ENCODE data around the gene GNG7.
A peak's percentile ranks its signal among the peaks of the same experiment; 100 is the strongest.

GNG7 gene

DNA sequence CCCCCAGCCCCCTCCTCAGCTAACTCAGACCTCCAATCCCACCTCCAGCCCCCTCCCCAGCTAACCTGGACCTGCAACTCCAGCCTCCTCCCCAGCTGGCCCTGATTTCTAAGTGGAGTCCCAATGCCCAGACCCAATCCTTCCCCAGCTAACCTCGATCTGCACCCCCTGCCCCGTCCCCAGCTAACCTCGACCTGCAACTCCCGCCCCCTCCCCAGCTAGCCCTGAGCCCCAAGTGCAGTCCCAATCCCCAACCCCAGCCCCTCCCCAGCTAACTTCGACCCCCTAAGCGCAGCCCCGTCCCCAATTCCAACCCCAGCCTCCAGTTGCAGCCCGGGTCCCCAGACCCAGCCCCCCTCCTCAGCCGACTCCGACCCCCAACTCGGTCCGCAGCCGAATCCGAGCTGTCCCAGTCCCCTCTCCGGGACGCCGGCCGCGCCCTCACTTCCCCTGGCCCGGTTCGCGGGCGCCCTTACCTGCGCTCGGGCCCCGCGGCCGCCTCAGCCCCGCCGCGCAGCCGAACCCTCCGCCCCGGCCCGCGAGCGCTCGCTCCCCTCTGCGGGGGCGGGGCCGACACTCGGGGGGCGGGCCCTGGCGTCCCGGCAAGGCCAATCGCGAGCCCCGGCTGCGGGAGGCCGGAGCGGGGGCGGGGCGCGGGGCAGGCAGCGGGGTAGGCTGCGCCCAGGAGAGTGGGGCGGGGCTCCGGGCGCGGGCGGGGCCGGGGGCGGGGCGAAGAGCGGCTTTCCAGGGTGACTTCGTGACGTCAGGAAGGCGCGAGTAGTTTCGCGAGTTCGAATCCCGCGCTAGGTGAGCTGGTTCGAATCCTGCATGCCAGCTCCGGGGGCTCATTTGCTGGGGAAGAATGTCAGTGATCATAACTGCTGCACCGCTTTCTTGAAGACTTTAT is at the start of gene GNG7:
Gene GNG7, minus strand, starts transcription at position 525 of the 907 bp plus-strand sequence. CDS start 182,006 bp downstream, outside the sequence.
- no peak for DNase-seq

DNA sequence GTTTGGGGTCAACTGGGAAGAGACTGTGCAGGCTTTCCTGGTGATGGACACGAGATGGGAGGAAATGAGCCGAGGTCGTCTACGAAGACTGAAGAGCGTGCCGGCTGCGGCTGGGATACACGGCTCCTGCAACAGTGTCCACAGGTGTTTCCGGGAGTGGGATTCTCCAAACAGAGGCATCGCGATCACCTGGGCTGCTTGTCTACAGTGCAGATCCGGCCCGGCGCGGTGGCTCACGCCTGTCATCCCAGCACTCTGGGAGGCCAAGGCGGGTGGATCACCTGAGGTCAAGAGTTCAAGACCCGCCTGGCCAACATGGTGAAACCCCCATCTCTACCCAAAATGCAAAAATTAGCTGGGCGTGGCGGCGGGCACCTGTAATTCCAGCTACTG is 48.9 kb upstream of the GNG7 start:
- no peak for DNase-seq

DNA sequence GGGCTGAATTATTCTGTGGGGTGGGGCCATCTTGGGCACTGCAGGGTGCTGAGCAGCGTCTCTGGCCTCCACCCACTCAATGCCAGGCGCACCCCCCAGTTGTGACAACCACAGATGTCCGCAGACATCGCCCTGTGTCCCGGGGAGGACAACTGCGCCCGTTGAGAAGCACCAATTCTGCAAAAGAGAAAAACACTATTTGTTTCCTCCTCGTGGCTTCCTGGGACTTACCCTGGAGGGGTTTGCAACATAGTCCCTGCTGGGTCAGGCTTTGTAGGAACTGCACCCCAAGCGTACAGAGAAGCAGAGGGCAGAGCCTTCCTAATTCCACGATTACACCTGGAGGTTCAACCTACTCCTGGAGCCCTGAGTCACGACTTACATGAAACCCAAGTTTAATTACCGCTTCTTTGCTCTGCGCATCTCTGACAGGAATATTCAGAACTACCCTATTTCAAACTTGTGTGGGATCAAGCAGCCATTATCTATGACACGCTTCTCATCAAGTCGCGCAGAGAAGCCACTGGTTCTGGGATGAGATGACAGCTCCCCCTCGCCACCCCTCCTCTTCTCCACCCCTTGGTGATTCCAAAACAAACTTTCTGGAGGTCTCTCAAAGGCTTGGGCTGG is 48.4 kb upstream of the GNG7 start:
- DNase-seq = no peak

DNA sequence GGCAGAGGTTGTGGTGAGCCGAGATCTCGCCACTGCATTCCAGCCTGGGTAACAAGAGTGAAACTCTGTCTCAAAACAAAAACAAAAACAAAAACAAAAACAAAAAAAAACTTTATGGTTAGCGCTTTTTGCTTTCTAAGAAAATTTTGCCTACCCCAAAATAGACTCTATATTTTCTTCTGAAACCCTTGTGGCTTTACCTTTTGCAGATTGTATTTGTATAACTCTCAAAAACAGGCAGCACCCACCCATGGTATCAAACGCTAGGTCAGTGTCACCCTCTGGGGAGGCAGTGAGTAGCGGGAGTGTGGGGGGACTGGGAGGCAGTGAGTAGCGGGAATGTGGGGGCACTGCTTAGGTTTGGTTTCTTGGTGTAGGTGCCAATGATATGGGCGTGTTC is 44.9 kb upstream of the GNG7 start:
- DNase-seq = no peak

DNA sequence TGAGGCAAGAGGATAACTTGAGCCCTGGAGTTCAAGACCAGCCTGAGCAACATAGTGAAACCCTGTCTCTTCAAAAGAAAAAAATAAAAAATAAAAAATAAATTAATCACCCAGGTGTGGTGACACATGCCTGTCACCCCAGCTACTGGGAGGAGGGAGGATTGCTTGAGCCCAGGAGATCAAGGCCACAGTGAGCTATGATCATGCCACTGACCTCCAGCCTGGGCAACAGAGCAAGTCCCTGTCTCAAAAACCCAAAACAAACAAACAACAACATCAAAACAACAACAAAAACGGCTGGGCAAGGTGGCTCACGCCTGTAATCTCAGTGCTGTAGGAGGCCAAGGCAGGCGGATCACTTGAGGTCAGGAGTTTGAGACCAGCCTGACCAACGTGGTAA is 41.6 kb upstream of the GNG7 start:
- no peak for DNase-seq

DNA sequence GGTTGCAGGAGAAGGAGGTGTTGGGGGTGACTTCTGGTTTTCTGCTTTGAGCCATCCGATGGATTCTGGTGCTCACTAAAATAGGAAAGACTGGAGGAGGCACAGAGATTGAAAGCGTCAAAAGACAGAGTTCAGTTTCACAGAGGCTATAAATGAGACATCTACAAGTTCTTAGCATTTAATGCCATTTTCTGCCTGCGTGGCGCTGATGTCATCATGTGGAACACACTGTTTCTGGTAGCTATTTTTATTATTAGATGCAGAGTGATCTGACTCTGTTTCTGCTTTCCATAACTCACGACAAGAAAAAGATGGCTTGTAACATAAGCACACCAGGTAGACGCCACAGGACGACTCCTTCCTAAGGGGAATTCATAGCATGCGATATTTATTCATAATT is 40.6 kb upstream of the GNG7 start:
- DNase-seq = no peak

DNA sequence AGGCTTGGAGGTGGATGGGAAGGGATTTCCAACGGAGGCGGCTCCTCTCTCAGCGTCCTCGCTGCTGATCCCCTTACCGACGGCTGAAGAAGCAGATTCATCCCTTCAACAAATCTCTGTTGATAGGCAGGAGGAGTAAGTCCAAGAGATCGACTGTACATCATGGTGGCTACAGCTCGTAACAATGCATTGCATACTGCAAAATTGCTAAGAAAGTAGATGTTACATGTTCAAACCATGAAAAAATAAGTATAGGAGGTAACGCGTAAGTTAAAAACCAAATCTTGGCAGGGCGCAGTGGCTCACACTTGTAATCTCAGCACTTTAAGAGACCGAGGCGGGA is 37.8 kb upstream of the GNG7 start:
- no peak for DNase-seq

DNA sequence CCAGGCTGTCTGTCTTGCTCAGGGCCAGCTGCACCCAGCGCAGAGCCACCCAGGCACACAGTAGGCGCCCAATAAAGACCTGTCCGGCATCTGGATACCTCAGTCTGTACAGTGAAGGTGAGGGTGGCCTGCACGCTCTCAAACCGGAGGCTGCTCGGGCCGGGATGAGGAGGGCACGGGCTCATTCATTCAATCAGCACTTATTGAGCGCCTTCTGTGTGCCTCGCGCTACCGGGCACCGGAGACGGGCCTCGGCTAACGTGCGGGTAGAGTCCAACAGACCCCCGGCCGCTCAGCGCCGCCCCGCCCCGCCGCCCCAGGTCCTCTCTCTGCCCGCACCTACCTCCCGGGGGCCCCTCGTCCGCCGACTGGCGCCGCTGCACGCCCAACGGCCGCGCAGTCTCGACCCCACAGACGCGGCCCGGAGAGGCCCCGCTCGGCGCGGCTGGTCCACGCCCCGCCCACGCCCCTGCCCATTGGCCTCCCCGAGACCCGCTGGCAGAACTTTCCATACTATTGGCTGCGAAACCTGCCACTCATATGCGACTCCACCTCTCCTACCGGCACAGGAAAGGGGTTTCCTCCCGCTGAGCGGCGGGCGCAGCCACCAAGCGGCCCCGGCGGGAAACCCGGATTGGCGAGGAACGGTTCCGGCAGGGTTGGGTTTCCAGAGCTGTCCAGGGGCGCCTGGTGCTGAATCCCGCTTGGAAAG is 37.3 kb upstream of the GNG7 start, which contains the start of gene SLC39A3:
Gene SLC39A3, minus strand, starts transcription at position 416 of the 712 bp plus-strand sequence. CDS start 2,760 bp downstream, outside the sequence.
- DNase-seq = peak; percentile 91

DNA sequence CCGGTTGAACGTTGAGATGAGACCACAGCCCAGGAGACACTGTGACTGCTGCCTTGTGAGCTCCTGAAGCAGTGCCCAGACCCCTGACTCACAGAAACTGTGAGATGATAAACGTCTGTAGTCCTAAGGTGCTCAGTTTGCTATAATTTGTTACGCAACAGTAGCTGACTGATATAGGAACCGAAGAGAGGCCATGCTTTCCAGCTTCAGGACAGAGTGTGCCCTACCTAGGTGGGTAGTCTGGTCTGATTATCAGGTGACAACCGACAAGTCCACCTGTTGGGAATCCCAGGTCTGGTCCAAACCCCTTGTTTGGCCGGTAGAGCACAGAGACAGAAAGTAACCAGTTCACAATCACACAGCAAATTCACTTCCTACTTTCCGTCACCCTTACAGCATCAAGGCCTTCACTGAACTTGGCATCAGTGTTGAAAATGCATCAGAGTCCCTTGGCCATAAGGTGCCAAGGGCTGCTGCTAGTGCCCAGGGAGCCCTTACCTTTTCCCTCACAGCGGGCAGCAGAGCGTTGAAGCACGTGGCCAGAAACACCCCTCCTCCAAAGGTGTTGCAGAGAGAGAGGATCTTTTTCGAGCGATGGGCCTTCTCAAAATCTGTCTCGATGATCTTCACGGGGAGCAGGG is 34.2 kb upstream of the GNG7 start:
- DNase-seq = no peak

DNA sequence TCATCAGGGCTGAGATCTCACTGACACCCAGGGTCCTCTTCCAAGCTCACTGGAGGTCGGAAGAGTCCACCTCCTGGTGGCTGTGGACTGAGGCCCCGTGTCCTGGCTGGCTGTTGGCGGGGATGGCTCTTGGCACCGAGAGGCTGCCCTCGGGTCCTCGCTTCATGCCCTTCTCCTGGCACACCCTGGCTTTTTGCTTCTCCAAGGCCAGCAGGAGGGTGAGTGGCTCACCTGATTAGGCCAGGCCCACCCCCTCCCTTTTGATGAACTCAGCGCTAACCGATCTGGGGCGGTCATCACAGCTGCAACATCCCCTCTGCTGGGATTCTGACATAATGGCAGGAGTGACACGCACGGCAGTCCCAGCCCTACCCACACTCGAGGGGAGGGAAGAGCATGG is 32.9 kb upstream of the GNG7 start:
- DNase-seq = no peak

DNA sequence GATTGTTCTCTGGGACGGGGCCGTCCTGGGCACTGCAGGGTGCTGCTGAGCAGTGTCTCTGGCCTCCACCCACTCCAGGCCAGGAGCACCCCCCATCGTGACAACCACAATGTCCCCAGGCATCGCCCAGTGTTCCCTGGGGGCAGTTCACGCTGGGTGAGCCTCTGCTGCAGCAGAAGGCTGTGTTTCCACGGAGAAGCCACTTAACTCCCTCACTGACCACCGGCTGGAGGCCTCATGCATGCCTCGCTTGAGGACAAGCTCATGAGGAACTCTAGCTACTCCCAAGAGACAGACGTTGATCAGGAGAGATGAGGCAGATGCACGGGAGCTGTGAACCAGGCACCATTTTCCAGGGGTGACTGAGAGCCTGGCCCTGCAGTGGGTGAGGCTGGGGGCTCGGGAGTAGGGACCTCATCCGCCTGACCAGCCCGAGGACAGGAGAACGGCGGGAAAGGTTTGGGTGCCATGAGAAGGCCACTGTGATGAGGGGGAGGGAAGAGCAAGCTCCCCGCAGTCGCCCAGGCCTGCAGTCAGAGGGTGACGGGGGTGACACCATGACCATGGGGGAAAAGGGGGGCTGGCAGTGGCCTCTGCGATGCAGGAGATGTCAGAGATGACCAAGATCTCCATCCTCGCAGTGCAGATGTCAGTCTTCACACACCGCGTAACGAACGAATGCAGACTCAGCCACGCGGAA is 32.2 kb upstream of the GNG7 start:
- no peak for DNase-seq

DNA sequence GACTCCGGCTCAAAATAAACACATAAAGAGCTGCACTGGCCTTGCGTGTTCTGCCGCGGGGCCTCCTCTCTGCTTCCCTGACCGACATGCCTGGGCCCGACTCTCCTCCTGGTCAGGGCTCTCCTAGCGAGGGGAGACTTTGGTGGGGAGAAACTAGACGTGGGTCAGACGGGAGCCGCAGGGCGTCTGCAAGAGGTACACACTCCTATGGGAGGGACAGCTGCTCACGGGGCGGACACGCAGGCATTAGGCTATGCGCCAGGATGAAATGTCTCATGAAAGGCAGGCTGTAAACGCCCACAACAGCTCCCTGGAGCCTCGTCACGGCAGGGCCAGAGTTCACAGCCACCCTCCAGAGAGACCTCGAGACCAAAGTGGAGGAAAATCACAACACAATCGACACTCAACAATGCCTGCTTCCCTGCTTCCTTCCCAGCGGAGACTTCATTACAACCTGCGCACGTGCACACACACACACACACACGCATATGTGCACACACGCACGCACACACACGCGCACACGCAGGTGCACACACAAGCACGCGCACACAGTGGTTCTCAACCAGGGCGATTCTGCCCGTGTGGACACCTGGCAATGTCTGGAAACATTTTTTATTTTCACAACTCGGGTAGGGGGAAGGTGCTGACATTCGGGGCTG is 31.6 kb upstream of the GNG7 start:
- no peak for DNase-seq

DNA sequence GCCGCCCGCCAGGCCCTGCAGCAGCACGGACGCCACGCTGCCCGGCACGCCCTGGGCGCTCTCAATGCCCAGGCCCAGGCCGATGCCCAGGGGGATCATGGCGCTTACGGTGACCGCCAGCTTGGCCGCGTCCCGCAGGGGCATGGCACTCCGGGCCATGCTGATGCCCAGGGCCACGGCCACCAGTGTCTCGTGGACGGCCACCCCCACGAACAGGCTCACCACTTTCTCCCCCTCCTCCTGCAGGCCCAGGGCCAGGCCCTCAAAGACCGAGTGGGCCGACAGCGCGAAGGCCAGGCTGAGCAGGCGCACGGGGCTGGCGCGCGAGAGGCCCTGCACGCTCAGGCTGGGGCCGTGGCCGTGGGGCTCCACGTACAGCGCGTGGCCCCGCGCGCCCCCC is 30.4 kb upstream of the GNG7 start:
- no peak for DNase-seq

DNA sequence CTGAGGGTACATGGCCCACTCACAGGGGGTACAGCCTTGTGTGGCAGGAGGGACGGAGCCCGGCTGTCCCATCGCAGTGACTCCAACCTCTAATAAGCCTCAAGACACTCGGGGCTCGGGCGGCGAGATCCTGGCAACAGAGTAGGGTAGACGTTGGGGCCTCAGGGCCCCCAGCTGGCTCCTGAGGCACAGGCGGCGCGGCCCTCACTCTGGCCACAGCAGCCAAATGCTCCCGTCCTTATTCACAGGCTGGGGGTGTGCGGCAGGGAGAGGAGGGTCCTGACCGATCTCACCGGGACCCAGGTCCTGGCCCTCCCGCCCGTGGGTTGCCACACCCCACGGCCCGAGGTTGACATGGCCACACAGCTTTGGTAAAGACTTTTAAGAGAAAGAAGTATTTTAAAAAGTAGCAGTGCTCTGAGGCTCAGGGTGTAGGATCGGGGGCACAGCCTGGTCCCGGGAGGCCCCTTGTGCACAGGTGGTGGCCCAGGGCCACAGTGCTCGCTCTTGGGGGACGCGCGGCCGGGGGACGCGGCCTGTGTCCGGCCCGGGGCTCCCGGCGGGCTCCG is 29.7 kb upstream of the GNG7 start:
- DNase-seq = no peak

DNA sequence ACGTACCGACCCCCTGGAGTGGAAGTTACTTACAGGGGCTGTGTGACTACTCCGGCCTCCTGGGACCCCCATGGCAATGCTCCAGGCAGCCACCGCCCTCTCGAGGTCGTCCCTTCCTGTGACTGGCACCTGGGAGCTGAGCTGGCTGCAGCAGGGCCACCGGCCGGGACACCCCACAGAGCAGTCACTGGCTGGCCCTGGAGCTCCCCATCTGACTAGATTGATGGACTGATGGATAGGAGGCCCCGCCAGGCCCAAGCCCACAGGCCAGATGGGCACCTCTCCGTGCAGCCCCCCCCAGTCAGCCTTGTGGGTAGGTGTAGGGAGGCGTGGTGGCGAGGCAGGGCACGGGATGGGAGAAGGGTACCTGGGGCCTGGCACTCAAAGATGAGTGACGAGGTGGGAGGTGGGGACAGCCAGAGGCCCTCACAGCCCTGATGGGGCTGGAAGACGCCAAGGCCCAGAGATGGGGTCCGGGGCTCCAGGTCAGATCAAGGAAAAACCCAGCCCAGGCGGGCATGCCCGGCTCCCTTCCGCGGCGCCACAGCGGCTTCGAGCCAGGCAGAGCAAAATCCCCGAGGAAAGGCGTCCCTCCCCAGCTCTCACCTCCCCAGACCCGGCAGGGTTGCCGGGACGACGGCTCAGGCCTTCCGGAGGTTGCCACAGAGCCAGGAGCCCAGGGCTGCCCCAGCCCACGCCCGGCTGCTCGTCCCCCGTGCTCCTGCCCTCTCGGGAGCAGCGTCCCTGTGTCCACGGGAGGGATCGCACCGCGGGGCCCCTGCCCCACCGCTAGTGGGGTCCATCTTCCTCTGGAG is 28.9 kb upstream of the GNG7 start:
- no peak for DNase-seq

DNA sequence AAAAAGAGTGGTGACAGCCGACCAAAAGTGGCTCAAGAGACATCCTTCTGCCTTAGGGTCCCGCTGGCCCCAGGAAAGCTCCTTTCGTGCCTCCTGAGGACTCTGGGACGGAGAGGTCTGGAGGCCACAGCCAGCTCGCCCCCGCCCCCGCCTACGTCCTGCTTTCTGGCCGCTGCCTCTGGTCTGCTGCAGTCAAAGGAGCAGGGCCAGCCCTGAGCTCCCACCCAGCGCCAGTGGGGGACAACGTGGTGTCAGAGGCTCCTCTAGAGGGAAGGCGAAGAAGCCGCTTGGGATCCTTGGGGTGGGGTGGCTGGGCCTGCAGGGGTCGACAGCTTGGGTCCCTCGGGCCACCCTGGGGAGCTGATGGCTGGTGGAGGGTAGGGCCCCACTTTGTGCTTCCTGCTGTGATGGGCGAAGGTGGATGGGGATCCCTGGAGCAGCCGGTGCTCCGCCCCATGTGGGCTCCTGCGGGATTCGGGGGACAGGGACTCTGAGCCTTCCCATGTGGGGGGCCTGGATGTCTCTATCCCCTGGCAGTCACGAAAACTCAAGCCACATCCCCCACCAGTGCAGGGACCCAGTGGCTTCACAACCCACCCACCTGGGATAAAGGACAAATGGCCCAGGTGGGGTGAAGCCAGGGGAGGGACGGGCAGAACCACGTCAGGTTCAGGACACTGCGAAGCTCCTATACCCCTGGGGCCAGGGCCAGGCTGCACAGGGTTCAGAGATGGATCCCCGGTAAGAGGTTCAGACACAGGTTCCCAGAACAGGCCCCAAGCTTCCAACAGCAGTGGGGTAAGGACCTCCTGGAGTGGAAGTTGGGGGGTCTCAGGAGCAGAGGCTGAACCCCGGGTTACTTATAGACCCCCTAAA is 27.7 kb upstream of the GNG7 start:
- no peak for DNase-seq

DNA sequence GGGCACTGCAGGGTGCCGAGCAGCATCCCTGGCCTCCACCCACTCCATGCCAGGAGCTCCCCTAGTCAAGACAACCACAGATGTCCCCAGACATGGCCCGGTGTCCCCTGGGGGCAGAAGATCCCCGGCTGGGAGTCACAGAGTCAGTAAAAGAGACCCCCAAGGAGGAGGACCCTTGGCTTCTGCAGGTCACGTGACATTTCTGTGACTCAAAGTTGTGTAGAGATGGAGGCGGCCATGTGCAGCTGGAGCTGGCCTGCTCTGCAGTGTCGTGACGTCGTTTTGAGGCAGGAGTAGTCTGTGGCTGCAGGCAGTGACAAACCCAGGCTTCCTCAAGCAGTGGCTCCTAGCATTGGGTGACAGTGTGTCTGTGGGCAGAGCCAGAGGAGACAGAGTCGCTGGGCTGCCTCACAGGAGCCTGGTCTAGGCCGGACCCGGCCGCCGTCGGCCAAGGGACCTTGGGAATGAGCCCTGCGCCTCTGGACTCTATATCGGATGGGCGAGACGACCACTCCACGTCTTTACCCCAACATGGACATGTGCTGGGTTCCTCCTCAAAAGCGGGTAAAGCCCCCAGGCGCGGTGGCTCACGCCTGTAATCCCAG is 26.4 kb upstream of the GNG7 start:
- DNase-seq = no peak

DNA sequence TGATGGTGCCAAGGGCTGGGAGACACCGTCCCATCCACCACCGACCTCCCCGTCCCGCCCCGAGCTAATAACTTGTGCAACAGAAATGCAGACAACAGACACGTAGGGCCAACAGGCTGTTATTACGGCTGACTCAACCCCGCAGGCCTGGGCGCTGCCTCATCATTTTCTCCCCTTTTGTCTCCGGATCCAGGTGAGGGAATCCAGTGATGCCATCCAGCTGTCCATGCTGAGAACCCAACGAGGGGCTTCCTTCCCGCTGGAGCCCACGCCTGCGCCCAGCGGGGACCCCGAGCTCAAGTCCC is 25.1 kb upstream of the GNG7 start:
- no peak for DNase-seq

DNA sequence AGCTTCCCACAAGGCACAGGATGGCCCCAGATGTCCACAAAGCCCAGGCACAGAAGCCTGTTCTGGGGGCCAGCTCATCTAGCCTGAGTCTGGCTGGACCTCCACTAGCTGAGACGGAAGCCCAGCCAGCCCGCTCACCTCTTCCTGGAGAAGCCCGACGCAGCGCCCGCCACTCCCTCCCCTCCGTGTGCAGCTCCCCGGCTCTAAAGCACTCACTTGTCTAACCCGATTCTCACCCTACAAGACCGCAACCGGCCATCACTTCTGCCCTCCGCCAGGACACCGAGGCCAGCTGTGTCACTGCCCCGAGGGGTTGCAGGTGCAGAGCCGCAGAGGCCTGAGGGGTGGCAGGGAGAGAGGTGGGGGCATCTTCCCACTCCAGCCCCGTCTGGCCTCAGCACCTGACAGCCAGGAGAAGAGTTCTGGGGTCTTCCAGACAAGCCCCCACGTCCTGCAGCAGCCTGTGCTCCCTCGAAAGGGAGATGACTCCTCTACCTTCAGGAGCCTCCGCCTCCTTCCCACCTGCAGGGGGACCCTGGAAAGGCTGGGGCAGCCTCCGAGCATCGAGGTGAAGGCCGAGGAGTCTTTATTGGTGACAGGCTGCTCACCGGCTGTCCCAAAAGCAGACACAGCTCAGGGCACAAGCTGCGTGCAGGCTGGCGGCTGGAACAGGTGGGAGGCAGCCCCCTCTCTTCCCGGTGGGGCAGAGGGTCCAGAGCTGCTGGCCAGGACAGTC is 24.6 kb upstream of the GNG7 start:
- no peak for DNase-seq

Measured in NCI-H1694 treated with DMSO at 0.1 percent for 48 hours (cell line).